ENCODE measurements around the gene NR5A1.

- no peak for TF ChIP-seq CTCF (conservative IDR thresholded peaks at IDR 0.05)
- no peak for TF ChIP-seq ZFX (IDR thresholded peaks at IDR 0.05)
Observed at GRCh38 chr9:124498499-124499146, 8.6 kb downstream of the NR5A1 start.
